Nucleus accumbens (tissue), 56 donors: ENCODE measurements around the gene CSNK1D.

Experiments used
- DNase-seq, 56 donors: peaks; one replicate each; lab custom pipeline; 2025; lab: John Stamatoyannopoulos, UW

The CSNK1D gene

DNA sequence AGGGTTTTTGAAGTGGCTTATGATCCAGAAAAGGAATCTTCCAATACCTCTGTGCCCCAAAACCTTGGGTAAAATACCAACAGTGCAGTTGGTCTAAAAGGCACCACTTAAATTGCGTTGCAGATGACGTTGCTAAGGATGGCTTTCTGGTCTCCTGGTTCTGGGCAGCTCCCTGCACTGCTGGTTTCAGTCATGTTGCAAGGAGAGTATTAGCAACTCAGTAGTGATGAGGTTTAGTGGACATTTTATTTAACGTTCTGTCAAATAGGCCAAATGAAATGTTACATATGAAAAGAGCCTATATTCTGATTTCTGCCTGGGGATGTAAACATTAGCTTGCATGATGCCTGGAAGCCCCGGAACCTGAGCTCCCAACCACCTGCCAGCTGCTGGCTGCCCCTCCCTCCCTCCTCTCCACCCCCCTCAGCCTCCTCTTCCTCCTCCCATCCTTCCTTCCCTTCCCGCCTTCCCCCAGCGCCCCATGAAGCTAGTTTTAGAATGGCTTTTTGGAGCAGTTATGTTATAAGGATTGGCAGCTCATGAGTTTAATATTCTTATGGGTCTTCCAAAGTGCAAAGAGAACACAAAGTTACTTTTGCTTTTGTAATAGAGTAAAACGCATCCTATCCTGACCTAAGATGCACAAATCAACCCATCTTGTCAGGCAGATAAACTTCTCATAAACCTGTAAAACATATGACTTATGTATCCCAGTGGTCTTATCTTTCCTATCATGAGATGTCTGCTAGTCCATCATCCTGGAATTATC, 23.2 kb upstream of the CSNK1D start:
- no peak for DNase-seq

DNA sequence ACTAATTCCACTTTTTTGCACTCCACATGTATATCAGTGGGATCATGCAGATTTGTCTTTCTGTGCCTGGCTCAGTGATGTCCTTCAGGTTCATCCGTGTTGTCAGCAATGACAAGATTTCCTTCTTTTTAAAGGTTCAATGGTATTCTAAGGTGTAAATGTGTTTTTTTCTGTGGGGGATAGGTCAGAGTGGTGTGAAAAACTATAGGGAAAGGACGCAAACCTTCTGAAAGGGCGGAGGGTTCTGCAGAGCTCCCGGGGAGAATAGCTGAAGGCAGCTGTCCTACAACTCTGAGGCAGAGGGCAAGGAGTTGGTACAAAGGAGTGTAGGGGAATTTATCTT, 21.9 kb upstream of the CSNK1D start:
- DNase-seq = no peak

DNA sequence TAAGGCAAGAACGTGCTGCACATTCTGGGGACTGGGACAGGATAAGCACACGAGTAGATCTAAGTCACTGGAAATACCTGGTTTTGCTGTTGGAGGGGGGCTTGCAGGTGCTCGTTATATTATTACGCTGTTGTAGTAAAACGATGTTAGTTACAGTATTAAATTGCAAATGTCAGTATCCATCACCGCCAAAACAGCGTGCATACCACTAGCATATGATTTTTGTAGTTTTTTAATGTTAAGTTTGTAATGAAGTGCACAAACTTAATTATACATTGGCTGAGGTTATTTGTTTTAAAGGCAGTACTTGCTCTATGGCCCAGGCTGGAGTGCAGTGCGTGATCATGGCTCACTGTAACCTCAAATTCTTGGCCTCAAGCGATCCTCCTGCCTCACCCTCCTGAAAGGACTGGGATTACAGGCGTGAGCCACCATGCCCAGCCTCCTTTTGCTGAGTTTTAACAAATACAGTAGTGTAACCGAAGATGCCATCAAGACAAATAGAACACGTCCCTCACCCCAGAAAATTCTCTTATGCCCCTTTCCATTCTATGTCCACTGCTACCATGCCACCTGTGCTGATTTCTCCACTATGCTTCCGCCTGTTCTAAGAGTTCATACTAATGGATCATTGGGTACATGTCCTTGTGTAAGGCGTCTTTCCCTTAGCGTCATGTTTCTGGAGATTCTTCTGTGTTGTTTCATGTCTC, 20.7 kb upstream of the CSNK1D start:
- no peak for DNase-seq

DNA sequence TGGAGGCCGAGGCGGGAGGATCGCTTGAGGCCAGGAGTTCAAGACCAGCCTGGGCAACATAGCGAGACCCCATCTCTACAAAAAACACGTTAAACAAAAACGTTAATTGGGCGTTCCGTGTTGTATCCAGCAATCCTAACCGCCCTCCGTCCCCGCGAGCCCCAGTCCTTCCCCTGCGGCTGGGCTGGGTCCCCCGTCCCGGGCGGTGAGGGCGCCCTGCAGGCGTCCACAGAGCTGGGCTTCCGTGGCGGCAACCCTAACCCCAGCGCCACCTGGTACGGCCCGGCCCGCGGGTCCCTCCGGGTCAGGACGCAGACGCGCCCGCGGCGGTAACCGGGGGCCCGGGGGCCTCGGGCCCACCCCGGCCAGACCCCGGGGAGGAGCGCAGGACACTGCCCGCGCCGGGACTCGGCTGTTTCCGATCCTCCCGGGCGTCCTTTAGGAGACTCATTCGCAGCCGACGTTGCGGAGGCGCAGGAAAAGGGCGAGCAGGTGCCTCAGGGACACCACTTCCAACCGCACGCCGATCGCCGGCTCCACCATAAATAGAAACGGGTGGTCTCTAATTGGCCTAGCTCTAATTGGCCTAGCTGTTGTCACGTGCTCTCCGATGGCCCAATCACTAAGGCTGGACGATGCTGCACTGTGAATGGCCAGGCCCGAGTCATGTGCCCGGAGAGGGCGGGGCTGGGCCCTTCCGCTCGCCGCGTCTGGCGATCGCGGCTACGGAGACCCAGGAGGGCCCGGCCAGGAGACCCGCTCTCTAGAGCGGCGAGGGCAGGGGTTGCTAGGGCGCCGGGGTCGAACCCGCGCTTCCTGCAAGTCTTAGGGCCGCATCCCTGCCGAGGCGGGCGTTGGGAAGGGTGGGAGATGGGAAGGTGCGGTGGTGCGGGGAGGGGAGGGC, 19.0 kb upstream of the CSNK1D start:
- DNase-seq = peak; percentile 49 to 97 (median 93)

DNA sequence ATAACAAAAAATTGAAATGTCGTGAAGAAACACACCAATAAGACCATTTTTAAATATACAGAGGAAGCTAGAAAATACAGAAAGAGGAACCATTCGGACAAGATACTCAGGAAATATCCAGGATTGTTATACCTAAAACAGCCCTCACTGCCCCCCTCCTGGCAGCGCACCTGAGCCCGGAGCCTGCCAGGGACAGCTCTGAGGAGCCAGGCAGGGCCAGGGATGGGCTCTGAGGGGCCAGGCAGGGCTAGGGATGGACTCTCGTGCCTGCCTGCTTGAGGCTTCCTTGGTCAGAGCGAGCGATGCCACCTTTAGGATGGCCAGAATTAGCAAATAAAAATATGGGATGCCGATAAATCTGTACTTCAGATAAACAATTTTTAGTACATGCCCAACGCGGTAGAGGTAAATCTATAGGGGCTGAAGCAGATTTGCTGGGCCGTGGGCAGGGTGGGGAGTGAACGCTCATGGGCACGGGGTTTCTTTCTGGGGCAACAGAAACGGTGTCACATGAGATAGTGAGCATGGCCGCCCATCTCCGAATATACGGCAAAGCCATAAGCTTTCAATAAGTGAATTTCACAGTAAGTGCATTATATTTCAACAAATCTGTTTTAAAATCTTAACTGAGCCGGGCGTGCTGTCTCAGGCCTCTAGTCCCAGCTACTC, 18.2 kb upstream of the CSNK1D start:
- DNase-seq = no peak

DNA sequence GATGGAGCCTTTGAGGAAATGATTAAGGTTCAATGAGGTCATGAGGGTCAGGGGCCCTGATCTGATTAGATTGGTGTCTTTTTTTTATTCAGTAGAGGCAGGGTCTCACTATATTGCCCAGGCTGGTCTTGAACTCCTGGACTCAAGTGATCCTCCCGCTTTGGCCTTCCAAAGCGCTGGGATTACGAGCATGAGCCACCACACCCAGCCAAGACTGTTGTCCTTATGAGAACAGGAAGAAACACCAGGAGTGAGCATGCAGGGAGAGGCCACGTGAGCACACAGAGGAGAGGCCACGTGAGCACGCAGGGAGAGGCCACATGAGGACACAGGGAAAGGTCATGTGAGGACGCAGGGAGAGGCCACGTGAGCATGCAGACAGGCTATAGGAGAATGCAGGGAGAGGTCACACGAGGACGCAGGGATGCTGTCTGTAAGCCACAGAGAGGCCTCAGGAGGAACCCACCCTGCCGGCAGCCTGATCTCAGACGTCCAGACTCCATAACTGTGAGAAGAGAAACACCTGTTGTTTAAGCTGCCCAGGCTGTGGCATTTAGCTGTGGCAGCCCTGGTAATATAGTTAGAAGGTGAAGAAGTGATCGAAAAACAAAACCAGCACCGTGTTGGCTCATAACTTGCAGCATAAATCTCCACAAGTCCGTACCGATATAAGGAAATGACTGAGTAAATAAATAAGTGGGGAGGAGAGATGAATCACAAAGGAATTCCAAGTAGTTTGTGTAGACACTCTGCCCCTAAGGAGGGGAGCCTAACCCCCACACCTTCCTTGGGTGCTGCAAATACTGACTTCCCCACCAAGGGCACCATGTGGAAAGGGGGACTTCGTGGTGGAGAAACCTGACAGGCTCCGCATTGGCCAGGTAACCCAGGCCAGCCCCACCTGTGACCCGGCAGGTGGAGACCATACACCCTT, 14.6 kb upstream of the CSNK1D start:
- no peak for DNase-seq

DNA sequence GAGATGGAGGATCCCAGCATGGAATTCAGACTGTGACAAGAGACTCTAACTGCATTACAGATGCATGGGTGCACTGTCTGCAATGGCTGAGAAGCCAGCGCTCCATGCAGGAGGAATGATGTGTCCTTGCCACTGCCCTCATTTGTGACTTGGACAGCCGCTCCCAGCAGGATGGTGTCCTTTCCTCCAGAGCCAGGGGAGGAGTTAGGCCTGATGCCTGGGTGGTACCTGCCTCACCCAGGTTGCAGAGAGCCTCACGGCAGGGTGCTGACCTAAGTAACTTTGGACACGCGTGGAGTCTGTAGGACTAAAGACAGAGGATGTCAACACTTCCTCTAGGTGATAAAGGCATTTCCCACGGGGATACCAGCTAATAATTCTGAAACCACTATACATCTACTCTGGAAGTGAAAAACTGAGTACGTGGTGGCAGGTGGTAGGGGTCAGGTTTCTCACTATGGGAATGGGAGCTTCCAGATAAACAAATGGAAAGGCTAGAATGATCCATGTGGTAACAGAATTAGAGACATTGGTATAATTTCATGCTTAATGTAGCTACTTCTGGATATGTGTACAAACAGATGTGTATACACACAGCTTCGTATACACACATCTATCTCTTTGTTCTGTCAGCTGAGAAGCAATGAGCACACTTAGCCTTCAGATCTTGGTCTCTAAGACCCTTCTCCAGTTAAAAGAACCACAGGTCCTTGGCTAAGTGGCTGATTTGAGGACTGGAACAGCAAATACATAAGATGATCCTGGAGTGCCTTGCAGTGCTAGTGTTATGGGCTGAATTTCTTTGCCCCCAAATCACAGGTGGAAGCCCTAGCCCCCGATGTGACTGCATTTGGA, 13.7 kb upstream of the CSNK1D start:
- no peak for DNase-seq

DNA sequence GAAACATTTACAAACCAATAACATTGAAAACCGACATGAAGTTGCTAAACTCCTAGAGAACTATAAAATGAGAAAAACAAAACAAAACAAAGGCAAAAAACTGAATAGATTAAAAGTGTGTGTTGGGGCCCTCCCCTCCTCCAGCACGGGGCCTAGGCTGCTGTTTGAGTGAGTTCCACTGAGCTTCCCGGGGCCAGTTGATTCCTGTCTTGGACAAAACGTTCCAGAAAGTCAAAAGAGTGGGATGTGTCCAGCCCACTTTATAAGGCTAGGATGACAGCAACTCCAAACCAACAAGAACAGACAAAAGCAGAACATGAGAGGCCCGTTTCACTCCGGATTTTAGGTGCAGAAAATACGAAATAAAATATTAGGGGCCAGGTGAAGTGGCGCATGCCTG, 11.6 kb upstream of the CSNK1D start:
- no peak for DNase-seq

DNA sequence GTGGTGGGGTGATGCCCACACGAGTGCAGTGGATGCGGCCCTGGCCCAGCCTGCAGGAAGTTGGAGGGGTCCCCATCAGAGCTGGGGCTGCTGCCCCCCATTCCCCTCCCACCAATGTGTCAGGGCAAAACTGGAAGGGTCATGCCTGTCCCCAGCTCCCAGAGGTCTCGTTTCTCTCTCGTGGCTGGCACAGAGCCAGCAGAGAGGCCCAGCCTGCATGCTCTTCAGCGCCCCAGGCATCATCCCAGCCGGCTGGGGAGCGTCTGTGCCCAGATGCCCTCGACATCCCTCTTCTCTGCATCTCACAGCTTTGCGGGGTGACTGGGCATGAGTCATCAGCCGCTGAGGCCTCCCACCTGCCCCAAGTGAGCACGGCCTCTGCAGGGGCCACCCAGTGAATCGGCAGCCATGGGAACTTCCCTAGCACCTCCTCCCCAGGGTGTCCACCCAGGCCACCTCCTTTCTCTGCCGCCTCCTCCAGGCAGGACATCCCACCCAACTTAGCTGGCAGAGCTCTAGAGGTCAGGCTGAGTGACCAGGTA, 9.8 kb upstream of the CSNK1D start:
- peak in 3 of 56 donors; percentile 9 to 26 (median 19) for DNase-seq

DNA sequence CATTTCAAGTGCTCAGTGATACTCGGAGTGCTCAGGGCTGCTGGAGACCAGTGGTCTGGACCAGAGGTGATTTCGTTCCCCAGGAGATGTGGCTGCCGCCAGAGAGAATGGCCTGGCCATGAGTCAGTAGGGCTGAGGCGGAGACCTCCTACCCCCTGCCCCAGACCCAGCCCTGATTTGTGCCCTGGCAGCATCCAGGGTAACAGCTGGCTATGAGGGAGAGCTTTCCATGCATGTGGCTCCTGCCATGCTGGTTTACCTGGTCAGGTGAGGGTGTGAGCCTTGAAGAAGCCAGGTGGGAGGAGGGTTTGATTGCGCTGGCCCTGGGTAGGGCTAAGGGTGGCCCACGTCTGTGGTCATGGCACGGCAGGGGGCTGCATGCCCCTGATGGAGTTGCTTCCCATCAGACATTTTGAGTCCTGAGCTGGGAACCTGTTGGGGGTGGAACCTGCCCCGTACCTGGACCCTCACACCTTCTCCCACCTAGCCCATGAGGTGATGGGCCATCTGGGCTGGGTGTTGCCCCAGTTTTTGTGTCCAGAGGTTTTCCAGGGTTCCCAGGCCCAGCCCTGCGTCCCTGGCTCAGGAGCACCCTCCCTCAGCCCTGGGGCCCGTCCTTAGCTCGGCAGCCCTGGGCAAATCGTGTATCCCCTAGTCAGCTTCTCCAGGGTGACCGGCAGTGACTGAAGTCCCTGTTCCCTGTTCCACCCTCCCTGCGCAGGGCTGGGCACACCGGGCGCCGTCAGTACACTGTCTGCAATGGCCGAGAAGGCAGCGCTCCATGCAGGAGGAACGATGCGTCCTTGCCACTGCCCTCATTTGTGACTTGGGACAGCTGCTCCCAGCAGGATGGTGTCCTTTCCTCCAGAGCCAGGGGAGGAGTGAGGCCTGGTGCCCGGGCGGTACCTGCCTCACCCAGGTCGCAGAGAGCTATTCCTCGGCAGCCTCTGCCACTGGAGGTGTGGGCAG, 9.0 kb upstream of the CSNK1D start:
- DNase-seq = no peak

DNA sequence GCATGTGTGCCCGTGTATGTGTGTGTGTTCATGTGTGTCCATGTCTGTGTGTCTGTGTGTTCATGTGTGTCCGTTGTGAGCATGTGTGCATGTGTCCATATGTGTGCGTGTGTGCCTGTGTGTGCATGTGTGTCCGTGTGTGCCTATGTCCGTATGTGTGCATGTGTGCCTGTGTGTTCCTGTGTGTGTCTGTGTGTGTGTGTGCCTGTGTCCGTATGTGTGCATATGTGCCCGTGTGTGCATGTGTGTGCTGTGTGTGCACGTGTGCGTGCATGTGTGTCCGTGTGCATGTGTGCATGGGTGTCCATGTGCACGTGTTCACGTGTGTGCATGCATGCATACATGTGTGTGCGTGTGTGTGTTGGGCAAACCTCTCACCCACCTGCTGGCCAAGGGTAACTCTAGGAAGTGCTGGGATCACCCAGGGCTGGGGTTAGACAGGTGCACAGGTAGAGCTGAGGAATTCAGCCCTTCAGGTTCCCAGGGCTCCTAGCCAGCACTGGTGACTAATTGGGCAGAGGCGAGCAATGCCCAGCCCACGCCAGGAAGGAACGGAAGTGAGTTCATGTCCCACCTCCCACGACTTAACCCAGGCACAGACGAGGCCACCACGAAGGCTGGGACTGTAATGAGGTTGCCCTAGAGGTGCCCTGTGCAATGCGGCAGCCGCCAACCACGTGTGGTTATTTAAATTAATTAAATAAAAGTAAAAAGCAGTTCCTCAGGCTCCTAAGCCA, 8.2 kb upstream of the CSNK1D start:
- DNase-seq = no peak

DNA sequence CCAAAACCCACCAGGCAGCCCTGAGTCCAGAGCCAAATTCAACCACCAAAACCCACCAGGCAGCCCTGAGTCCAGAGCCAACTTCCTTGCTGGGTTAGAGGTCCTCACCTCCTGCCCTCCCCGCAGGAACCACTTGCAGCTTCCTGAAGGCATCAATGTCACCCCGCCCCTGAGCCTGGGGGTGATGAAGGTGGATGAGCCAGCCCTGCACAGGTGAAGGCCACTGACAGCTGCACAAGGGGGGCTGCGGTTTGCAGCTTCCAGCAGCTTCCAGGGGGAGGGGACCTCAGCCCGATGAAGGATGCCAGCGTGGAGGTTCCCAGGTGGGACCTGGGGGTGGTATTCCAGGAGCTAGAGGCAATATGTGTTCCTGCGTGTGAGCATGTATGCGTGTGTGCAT, 7.6 kb upstream of the CSNK1D start:
- no peak for DNase-seq

DNA sequence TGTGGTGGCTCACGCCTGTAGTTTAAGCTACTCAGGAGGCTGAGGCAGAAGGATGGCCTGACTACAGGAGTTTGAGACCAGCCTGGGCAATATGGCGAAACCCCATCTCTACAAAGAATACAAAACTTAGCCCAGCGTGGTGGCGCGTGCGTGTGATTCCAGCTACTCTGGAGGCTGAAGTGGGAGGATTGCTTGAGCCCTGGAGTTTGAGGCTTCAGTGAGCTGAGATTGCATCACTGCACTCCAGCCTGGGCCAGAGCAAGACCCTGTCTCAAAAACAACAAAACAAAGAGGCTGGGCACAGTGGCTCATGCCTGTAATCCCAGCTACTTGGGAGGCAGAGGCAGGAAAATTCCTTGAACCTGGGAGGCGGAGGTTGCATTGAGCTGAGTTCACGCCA, 7.0 kb upstream of the CSNK1D start:
- no peak for DNase-seq

DNA sequence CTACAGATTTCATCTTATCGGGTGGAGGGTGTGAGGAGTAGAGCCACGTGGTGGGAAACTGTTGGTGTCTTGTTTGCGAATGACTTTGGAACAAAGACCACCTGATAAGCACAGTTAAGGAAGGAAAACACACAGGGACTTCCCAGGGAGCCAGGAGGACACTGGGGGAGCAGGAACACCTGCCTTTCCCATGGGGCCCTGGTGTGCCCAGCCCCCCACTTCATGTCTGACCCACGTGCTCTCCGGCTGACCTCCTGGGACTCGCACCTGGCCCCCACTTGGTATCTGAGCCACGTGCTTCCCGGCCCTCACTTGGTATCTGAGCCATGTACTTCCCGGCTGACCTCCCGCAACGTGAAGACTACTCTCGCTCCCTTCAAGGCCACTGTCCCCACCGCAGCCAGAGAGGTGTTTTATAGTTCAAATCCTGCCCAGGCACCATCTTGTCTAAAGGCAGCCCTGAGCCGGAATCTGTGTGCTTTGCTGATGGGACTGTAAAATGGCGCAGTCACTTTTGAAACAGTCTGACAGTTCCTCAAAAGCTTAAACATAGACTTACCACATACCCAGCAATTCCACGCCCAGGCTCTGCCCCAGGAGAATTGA, 5.4 kb upstream of the CSNK1D start:
- DNase-seq = no peak

DNA sequence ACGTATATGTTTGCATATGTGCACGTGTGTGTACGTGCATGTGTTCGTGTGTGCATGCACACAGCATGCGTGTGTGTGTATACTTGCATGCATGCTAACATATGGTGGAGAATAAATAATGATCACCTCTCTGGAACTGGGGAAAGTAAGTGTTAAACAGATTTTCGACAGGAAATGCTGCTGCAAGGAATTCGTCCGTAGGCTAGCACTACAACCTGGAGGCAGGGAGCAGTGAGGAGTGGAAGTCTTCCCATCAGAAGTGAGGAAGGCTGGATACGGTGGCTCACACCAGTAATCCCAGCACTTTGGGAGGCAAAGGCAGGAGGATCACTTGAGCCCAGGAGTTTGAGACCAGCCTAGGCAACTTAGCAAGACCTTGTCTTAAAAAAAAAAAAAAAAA, 4.8 kb upstream of the CSNK1D start:
- no peak for DNase-seq

DNA sequence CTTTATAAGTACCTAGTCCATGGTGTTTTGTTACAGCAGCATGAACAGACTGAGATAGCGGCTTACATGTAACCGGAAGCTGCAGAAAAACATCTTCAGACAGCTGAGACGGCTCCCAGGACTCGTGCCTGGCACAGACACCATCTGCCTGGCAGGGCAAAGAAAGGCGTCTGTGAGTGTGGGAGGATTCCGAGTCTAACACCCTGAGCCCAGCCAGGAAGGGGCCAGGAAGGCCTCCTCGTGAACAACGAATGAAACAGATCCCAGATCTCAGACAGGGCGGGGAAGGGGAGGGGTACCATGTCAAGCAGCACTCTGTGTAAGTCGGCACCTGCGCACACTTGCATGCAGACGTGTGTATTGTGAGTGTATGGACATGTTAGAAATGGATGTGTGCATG, 4.4 kb upstream of the CSNK1D start:
- DNase-seq = peak in 8 of 56 donors; percentile 10 to 40 (median 26)
